NCI-H226 (cell line): ENCODE results near the gene SORCS2.

Experiments
- DNase-seq: peaks from one replicate; pipeline ENCODE4 v3.0.0-alpha.2; 2015

The SORCS2 gene

DNA sequence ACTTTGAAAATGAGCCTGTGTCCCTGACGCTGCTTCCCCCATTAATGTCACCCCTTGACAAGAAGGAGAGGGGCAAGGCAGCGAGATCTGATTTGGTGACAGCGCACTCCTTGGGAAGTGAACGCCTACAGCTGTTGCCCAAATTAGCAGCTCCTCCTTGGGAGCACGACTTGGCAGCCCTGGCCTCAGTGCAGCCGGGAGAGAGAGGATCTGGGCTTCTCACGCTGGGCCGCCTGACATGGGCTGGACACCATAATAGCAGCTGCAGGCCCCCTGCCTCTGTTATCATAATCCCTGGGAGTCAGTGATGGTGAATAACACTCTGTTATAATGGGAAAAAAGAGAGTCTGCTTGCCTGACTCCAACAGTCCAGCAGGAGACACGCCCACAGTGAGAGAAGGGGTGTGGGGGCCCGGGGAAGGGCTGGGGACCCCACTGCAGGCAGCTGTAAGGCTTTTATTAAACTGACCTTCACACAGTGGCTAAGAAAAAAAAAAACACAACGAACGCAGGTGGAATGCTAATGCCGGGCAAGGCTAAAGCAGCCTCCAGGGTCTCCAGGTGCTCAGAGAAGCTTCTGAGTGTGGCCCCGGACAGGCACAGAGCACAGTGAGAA is 169.1 kb downstream of the SORCS2 start:
- DNase-seq: no peak

DNA sequence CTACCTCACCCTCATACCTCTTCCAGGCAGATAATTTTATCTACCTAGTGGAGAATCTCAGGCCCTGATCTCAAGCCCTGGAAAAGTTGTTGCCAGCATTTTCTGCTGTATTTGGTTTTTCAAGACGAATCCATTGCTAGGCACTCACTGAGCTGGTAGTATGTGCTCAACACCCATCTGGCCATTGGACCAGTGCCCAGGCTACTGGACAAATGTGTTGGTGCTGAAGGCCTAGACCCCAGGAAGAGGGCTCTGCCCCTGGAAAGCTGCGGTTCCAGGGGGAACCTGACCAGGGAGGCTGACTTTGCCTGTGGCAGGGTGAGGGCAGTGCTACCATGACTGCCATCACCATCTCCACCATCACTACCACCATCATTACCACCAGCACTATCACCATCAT is 170.0 kb downstream of the SORCS2 start:
- no peak for DNase-seq

DNA sequence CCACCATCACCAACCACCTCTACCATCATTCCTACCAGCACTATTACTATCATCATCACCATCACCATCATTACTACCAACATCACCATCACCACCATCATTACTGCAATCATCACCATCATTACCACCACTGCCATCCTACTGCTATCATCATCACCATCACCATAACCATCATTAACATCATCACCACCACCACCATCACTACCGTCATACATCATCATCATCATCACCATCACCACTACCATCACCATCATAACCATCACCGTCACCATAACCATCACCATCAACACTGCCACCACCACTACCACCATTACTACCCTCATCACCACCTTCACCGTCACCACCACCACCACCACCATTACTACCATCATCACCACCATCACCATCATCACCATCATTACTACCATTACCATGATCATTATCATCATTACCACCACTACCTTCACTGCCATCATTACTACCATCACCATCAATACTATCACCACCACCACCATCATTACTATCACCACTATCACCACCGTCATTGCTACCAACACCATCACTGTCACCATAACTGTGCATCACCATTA is 170.6 kb downstream of the SORCS2 start:
- DNase-seq: no peak

DNA sequence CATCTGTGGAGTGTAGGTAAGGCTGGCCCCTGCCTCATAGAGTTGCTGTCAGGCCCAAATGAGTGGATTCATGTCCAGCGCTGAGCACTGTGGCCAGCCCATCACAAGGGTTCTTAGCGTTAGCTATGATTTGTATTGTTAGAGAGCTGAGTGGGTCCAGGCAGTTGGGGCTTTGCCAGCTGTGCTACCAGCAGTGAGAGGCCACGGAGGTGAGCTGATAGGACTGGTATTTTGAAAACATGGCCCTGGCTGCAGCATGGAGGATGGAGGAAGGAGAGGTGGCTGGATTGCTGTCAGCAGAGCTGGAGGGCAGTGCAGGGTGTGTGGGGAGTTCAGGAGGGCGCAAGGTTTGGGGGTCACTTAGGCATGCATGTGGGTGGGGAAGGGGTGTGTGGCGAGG is 172.6 kb downstream of the SORCS2 start:
- DNase-seq: no peak

DNA sequence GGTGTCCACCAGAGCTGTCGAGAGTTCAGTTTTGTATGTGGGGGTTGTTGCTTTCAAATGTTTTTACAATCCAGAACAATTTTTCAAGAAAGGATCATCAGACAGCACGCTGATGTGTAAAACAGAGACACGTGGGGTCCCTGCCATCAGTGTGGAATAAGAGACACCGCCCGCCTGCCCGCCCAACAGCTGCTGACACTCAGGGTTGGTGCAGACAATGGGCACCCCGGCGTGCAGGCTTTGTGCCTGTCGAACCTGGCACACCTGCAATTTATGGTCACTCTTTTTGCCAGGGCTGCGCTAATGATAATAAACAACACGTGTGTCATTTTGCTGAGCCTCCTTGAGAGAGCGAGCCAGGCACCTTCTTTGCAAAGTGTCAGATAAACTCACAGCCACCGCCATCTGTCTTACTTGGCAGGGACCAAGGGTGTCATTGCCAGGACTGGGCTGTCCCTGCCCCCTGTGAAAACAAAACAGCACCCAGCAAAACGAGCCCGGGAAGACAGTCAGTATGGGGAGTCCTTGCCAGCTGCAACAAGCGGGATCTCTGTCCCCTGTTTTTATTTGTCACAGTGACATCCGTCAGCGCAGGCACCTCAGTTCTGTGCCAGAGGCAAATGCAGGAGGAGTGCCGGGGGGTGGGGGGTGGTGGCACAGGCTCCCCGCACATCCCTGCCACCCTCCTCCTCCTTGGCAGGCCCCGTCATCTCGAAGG is 173.3 kb downstream of the SORCS2 start:
- no peak for DNase-seq

DNA sequence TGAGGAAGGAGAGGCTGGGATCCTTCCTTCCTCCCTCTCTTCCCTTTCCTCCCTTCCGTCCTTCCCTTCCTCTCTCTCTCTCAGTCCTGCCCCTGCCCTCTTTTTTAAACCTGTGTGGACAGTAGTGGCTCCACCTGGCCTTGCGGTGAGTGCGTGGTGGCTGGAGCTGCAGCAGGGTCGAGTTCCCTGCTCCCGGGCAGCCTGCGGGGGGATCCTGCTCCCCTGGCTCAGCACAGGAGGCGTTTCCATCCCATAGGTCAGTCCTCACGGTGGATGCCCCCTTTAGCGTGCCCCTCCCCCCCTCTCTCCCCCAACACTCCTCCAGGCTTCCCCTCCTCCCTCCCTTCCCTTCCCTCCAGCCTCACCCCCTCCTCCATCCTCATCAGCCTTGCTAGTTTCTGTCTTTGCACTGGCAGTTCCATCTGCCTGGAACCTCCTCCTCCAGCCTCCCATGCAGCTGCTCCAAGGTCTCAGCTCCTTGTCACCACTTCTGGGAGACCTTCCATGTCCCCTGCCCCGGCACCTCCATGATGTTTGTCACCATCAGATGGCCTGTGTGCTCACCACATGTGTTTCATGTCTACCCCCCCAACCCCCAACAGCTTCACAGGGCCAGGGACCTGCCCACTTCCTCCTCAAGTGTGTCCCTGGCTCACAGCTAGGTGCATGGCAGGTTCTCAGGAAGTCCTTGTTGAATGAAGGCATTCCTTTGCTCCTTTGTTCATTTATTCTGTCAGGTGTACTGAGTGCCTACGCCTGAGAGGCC is 174.0 kb downstream of the SORCS2 start:
- no peak for DNase-seq

DNA sequence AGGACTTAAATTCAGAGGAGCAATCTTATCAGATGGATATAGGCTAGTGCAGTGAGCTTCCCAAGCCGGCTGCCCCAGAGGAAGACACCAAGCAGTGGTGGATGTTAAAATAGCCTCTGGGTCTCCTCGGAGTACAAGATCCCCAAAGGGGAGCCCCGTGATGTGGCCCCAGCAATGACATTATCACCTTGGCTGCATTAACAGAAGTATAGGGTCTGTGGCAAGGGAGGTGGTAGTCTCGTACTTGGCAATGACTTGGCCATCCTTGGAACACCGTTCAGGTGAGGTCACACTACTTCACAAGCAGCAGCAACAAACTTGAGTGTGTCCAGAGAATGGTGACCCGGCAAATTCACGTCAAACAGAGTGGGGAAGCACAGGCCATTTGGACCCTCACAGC is 174.6 kb downstream of the SORCS2 start:
- no peak for DNase-seq

DNA sequence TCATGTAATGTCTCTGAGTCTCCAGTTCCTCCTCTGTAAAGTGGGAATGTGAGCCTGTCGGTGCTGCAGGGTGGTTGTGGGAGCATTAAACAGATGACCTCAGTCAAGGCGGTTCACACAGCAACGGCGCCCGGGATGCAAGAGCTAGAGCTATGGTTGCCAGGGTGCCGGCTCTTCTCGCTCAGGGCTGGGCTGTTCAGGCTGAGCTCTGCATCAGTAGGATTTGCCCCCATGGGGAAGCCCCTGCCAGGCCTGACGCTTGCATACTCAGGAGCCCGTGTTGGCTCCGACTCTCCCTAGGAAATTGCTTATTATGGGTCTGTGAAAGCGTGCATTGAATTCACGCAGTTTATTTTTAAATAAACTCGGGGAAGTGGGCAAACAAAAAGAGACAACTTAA is 175.1 kb downstream of the SORCS2 start:
- DNase-seq: no peak

DNA sequence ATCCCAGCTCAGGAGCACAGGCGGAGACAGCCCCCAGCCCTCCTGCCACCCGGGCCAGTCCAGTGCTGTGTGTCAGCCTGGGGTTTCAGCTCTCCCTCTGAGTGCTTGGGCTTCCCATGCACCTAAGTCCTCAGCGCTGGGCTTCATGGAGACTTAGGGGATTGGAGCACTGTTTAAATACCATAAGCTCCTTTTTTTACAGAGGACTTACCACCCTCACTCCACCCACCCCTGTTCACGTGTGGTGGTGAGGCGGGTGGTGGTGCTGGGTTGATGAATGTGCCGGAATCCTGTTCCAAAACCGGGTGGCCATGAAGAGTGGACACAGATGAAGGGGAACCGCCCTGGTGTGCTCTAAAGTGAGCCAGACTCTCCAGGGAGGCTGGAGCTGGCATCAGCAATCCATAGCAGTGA is 175.5 kb downstream of the SORCS2 start:
- no peak for DNase-seq

DNA sequence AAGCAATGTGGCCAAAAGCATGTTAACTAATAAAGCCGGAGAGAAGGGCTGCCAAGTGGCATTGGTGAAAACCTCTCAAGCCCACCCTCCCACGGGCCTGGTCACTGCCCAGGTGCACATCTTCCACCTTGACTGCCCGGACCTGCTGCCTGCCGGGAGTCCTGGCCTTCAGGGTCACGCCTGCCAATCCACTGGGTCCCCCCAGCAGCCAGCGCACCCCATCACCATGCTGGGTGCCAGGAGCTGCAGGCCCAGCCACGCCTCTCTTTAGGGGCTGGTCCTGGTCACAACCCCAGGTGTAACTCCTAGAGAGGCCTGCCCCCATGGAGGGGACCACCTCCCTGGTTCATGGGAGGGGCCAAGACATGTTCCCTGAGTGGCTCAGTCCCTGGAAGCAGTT is 176.0 kb downstream of the SORCS2 start:
- DNase-seq: no peak

DNA sequence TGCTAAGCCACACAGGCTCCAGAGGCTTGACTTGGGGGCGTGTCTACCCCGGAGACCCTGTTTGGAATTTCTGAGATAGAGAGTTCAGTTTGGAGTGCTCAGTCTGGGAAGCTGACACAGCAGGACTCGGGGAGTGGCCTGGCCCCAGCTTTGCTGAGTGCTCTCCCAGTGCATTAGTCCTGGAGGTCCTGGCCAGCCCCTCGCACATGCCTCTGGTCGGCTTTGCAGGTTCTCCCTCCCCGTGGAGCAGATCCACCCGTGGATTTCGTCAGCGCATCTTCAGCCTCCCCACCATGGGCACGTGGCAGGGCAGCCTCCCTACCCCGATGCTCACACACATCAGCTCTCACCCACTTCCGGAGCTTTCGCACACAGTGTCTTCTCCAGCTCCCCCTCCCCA is 177.2 kb downstream of the SORCS2 start:
- no peak for DNase-seq

DNA sequence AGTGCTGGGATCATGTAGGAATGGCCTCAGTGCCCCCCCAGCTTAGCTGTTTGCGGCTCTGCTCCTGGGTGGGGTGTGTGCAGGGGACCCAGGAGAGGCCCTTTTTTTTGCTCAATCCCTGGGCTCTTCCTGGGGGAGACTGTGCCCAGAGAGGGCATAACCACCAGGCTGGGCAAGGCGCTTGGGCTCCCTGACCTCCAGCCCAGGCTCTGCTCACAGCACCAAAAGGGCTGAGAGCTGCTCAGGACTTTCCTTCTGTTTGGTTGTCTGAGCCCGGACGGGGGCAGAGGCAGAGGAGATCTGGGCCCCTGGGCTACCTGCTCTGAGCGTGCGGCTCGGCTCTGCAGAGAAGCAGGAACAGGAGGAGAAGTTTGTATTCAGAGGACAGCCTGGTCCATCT is 177.7 kb downstream of the SORCS2 start:
- DNase-seq: no peak

DNA sequence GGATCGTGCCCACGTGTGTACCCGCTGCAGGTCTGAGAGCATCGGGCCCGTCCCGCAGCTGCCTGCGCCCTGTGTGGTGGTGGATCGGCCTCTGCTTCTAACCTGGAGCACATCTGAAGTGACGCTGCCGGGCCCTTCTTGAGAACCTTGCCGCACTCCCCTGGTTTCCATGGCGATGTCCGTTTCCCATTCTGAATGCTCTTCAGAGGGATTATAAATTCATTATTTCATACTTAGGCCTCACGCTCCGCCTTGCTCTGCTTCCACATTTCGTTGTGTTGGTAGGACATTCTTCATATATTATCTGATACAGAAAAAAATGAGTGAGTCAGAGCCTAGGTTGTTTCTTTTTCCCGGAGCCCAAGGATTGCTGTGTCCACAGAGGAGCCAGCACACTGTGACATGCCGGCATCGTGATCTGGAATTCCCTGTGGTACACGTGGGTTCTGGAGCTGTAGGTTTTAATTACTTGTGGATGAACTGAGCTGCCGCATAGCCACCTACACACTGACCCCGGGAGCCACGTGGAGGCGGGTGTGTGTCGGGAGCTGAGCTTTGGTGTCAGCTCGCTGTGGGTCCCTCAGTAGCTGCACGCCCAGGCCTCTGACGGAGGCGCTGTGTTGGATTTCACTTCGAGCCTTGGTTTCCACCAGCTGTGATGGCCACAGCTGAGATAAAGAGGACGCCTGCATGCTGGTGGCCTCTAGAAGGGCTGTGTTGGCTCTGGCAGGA is 179.0 kb downstream of the SORCS2 start:
- DNase-seq: no peak

DNA sequence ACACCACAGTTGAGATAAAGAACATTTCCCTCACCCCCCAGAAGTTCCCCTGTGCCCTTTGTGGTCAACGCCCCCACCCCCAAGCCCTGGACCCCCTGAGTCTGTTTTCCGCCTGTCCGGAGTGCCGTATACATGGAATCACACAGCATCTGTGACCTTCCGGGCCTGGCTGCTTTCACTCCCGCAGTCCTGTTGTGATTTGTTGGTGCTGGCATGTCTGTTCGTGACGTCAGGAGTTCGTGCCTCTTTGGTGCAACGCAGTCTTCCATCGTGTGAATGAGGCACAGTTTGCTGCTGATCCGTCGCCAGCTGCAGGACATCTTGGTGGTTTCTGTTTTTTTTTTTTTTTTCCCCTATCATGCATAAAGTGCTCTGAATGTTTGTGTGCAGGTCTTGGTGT is 180.3 kb downstream of the SORCS2 start:
- DNase-seq: no peak

DNA sequence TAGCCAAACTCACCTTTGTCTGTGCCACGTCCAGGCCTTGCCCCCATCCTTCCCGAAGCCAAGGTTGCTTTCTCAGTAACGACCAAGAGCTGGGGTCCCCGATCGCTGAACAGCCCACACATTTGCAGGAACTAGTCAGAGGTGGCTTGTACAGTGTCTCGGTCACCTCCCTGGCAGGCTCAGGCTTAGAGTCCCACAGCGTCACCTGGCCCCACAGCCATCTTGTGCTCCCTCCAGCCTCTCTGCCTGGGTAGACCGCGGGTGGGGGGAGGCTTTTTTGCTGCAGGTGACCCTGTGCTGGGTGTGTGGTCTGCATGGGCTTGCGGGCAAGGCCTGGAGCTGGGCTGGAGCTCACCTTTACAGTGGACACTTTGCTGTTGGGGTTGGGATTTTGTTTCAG is 182.2 kb downstream of the SORCS2 start:
- DNase-seq: no peak

DNA sequence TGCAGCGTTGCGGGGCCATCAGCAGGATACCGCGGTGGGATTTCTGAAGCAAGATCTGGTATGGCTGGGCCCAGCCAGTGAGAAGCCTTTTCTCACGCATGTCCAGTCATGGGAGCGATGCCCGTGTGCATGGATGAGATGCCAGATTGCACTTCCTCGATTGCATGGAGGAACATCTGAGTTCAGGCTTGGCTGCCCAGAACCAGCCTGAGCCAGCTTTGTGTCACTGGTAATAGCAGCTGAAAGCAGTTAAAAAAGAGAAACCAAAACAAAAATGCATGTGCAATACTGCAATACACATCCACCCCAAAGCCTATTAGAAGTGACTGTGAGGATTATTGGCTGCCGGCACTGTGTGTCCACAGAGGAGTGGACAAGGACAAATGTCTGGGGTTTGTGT is 183.1 kb downstream of the SORCS2 start:
- DNase-seq: no peak

DNA sequence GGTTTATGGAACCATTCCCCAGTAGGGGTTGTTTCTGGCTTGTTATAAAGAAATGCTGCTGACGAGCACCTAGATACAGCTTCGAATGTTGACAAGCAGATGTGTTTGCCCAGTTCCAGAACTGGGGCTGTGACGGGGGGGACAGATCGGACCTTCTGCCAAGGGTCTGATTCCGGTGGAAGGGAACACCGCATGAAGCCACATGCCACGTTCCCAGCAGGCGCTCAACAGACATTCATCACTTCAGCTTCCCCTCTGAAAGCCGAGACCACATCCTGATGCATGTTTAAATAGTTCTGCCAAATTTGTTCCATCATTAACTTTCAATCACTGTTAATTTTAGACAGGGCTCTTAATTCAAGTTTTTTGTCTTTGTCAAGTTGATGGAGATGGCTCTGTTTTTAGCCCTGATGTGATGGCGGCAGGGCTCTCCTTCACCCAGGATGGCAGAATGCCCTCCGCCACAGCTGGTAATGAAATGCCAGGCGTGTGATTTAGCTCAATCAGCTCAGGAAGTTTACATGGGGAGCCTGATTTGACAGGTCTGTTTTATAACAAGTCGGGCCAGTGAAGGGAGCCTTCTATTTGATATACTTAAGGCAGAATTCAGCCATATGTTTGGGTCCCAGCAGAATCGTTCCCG is 185.0 kb downstream of the SORCS2 start:
- no peak for DNase-seq

DNA sequence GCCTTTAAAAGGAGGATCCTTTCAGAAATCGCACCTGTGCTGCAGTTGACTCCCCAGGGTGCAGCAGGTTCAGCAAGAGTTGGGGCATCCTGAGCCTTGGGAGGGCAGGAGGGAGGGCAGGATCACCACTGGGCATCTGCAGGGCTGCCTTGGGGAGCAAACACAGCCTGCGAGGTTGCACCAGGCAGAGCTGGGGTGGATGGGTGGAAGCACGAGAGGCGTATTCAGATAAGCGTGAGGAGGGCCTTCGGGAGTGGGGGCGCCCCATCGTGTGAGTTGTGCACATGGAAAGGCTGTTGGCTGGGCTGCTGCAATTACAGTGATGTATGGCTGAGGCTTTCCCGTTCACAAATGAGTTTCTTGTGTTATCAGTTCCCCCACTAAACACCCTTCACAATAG is 186.8 kb downstream of the SORCS2 start:
- DNase-seq: no peak

DNA sequence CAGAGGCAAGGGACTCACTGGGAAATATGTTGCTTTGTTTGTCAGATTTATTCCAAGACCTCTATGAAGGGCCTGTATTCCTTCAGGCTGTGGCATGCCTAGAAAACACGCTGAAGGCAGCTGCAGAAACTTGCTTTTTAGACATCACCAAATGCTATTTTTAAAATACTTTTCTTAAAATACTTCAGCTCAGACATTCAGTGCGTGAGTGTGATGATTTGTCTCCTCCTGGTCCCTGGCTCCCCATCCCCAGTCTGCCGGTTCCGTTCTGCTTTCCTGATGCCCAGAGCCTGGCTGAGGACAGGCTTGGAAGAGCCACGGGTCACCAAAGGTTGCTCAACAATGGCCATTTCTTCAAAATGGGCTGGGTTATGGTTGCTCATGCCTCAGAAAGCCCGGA is 187.4 kb downstream of the SORCS2 start:
- no peak for DNase-seq

DNA sequence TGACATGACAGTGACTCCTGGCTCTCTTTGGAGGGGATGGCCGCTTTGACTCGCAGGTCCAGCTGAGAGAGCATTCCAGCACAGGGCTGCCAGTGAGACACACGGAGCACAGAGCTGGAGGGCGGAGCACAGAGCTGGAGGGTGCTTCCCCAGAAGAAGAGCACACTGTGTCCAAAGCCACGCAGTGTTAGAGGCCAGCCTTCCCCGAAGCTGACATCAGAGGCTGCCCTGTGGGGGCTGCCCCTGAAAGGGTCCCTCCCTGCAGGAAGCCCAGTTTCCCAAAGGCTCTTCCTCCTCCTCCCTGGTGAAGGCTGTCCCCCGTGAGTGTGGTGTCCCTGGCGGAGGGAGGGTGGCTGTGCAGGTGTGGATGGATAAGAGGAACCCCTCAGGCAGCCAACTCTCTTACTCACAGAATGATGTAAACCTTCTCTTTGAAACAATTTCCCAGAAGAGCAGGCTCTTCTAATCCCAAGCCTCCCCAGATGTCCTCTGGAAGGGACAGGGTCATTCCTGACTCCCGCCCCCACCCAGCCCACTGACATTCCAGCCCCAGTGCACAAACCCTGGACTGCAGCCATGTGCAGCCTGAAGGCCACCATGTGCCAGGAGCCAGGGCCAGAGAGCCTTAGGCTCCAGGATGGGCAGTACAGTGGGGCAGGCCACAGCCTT is 189.0 kb downstream of the SORCS2 start:
- DNase-seq: no peak

DNA sequence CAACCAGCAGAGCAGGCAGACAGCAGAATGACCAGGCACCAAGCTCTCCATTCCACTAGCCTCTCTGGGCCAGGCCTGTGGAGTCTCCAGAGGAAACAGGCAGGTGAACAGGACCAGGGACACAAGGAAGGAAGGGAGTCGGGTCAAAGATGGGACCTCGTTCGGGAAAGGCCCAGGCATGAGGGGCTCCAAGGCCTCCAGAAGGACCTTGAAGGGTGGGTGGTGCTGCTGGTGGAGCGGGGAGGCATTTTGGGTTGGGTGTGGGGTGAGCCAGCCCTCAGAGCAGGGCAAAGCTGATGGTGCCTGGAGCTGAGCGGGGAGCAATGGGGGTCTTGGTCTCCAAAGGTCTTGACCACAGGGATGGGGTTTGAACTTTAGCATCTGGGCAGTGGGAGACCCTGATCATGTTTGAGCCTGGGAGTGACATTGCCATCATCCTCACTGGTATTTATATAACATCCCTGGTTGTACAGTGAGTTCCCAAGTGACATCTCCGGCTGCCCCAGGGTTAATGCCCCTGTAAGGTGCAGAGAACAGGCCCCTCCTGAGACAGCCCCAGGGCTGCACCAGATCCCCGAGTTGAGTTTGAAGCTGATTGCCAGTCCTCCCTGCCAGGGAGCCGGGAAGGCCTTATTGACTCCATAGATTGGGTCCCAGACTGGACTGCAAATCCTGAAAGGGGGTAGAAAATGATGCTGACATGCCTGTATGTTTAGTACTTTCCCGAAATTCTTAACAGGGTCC is 189.7 kb downstream of the SORCS2 start:
- no peak for DNase-seq
